Fibroblast of upper back skin (primary cell): ENCODE results near the gene CYP46A1.

Experiments
- DNase-seq: peaks from one replicate; pipeline ENCODE4 v3.0.0-alpha.2; 2013

Gene CYP46A1

GRCh38 chr14:99689266-99690236 is 5.5 kb downstream of the CYP46A1 start:
- DNase-seq: no peak

GRCh38 chr14:99690636-99691035 is 6.5 kb downstream of the CYP46A1 start:
- DNase-seq: no peak

GRCh38 chr14:99691111-99691885 is 7.2 kb downstream of the CYP46A1 start:
- DNase-seq: no peak

GRCh38 chr14:99693918-99694317 is 9.8 kb downstream of the CYP46A1 start:
- no peak for DNase-seq

- no peak for DNase-seq
Measured at GRCh38 chr14:99696929-99697328, 12.8 kb downstream of the CYP46A1 start.

- DNase-seq: no peak
Measured at GRCh38 chr14:99698236-99698635, 14.1 kb downstream of the CYP46A1 start.

- DNase-seq: no peak
Measured at GRCh38 chr14:99698642-99699041, 14.5 kb downstream of the CYP46A1 start.

- DNase-seq: no peak
Measured at GRCh38 chr14:99699085-99699760, 15.1 kb downstream of the CYP46A1 start.

GRCh38 chr14:99699861-99700260 is 15.8 kb downstream of the CYP46A1 start:
- no peak for DNase-seq

- no peak for DNase-seq
Measured at GRCh38 chr14:99700379-99700778, 16.3 kb downstream of the CYP46A1 start.

- DNase-seq: no peak
Measured at GRCh38 chr14:99701260-99701659, 17.2 kb downstream of the CYP46A1 start.

GRCh38 chr14:99702115-99702514 is 18.0 kb downstream of the CYP46A1 start:
- DNase-seq: no peak

GRCh38 chr14:99703381-99703780 is 19.3 kb downstream of the CYP46A1 start:
- DNase-seq: no peak

GRCh38 chr14:99704037-99704436 is 19.9 kb downstream of the CYP46A1 start:
- DNase-seq: no peak

GRCh38 chr14:99706107-99706900 is 22.2 kb downstream of the CYP46A1 start:
- DNase-seq: no peak

GRCh38 chr14:99707420-99707819 is 23.3 kb downstream of the CYP46A1 start:
- DNase-seq: no peak

GRCh38 chr14:99707921-99708320 is 23.8 kb downstream of the CYP46A1 start:
- no peak for DNase-seq

GRCh38 chr14:99708449-99708848 is 24.4 kb downstream of the CYP46A1 start:
- no peak for DNase-seq

- no peak for DNase-seq
Measured at GRCh38 chr14:99713972-99714371, 29.9 kb downstream of the CYP46A1 start.

- DNase-seq: no peak
Measured at GRCh38 chr14:99715266-99716000, 31.3 kb downstream of the CYP46A1 start.

GRCh38 chr14:99716091-99716849 is 32.2 kb downstream of the CYP46A1 start:
- DNase-seq: no peak
